NCI-H1930 (cell line): ENCODE results near the gene DSCAML1.

Source experiments
- DNase-seq, 2 experiments: peaks; one replicate each; lab custom pipeline; 2025; lab: John Stamatoyannopoulos, UW

DSCAML1 gene

DNA sequence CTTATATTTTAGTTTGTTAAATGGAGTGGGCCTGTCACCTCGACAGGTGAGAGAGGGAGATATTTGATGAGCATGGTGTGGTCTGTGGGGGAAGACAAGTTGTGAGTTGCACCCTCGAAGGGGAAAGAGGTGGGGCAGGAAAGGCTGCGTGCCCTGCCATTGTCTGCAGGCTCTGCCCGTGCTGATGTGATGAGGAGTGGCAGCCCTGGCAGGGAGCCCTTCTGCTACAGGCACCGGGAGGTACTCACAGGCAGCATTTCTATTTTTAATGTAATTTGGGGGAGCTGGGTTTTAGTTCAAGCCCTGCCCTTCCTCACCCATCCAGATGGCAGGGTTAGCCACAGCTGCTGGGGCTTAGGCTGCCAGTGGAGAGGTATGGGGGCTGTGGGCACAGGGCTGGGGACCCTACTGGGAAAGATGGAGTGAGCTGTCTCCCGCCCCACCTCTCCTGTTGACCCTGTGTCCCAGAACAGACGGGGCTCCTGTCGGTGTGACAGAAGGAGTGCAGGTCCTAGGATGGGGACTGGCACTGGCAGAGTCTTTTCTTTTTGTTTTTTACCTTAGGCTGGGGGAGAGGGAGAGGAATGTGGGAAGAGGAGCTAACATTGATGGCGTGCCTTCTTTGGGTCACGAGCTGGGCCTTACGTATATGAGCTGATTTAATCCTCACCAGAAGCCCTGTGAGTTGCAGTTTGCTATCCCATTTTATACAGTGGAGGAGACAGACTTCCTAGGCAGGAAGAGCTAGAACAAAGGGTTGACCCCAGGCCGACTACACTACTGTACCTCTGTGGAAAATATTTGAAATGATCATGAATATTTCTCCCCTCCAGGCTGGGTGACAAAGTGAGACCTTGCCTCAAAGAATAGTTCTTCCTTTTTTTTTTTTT is 417.8 kb downstream of the DSCAML1 start:
- no peak for DNase-seq
